ENCODE results near the gene HMOX1. TPM values are rescaled to one million over a fixed set of nuclear protein-coding genes. Genes with fewer than 3 reads are reported as not detected.

Gene HMOX1
- total and polyA plus RNA-seq, 2 donors (not counting 3 experiments of a cell fraction or from before 2014, with no cell fraction given): 41.1 to 69.1 TPM

- ChIA-PET CTCF (interaction anchor here (1.0 kb wide), 1 partner anchor 74 kb away, joined by 3 read pairs; no protein-coding TSS in a partner anchor), POLR2A (no interaction called here)
- H3K9me1 ChIP-seq (replicated peaks; ENCODE audit: control insufficient read depth, extremely low read depth, insufficient read depth, low read length): no peaks in the 10 kb centered on the region
- dilution Hi-C loops (cut with MboI; ENCODE audit: extremely low pct_ligation_motif_present, low sequenced_read_pairs): no loop called here
- H2AFZ ChIP-seq (ENCODE audit: low read depth, low read length): no peak overlapping the region
- no peak for FAIRE-seq
- H3K36me3 ChIP-seq (ENCODE audit: control insufficient read depth in 2 of 2, extremely low read depth in 1 of 2, insufficient read depth in 2 of 2, low read length in 2 of 2): peaks cover 7 to 26% of the 10 kb centered on the region in 2 experiments
- no peaks in the 10 kb centered on the region for H3K79me2 ChIP-seq (ENCODE audit: control insufficient read depth, insufficient read depth, low read length)
- TF ChIP-seq FOS (IDR thresholded peaks at IDR 0.05; ENCODE audit: borderline replicate concordance, insufficient read depth, low read length): no peak
- H3K9ac ChIP-seq (replicated peaks; ENCODE audit: extremely low read depth, insufficient read depth, low read length): no peak overlapping the region
- intact Hi-C loops (cut with micrococcal nuclease): no loop called here
- no peak for DNase-seq (ENCODE audit: low read depth, low spot score)
- no peak overlapping the region for H3K4me3 ChIP-seq (replicated peaks in 1 of 3; ENCODE audit: insufficient read depth in 1 of 3, low read depth in 1 of 3, low read length in 3 of 3)
- H3K27me3 ChIP-seq (ENCODE audit: control insufficient read depth in 2 of 2, insufficient read depth in 2 of 2, low read length in 2 of 2): no peaks in the 10 kb centered on the region
- no peaks in the 10 kb centered on the region for H3K4me1 ChIP-seq (ENCODE audit: control insufficient read depth, extremely low read depth, insufficient read depth, low read length)
- BruUV-seq (replicated peaks): no TSS peak
- no peak overlapping the region for H3K27ac ChIP-seq (ENCODE audit: insufficient read depth, low read depth, low read length)
- H3K9me3 ChIP-seq (replicated peaks; ENCODE audit: control insufficient read depth, insufficient read depth, low read length): no peaks in the 10 kb centered on the region
- no peaks in the 10 kb centered on the region for H4K20me1 ChIP-seq (replicated peaks; ENCODE audit: control insufficient read depth, extremely low read depth, insufficient read depth, low read length)
- H3K4me2 ChIP-seq (ENCODE audit: insufficient read depth, low read length): no peak overlapping the region
Observed at GRCh38 chr22:35424761-35425160, 43.9 kb downstream of the HMOX1 start.

- dilution Hi-C loops (cut with MboI; ENCODE audit: extremely low pct_ligation_motif_present, low sequenced_read_pairs) (no loop called here), intact Hi-C loops (cut with micrococcal nuclease) (no loop called here)
- Histone ChIP-seq H3K4me2 (ENCODE audit: insufficient read depth, low read length) (no peak overlapping the region), H3K27ac (ENCODE audit: insufficient read depth, low read depth, low read length) (no peak overlapping the region), H4K20me1 (replicated peaks; ENCODE audit: control insufficient read depth, extremely low read depth, insufficient read depth, low read length) (no peaks in the 10 kb centered on the region), H3K79me2 (ENCODE audit: control insufficient read depth, insufficient read depth, low read length) (no peaks in the 10 kb centered on the region), H3K9ac (replicated peaks; ENCODE audit: extremely low read depth, insufficient read depth, low read length) (no peak overlapping the region), H3K4me3 (replicated peaks in 1 of 3; ENCODE audit: insufficient read depth in 1 of 3, low read depth in 1 of 3, low read length in 3 of 3) (no peak overlapping the region), H3K4me1 (ENCODE audit: control insufficient read depth, extremely low read depth, insufficient read depth, low read length) (no peaks in the 10 kb centered on the region), H3K36me3 (ENCODE audit: control insufficient read depth in 2 of 2, extremely low read depth in 1 of 2, insufficient read depth in 2 of 2, low read length in 2 of 2) (peaks cover 7 to 23% of the 10 kb centered on the region in 2 experiments), H2AFZ (ENCODE audit: low read depth, low read length) (no peak overlapping the region), H3K27me3 (ENCODE audit: control insufficient read depth in 2 of 2, insufficient read depth in 2 of 2, low read length in 2 of 2) (no peaks in the 10 kb centered on the region), H3K9me1 (replicated peaks; ENCODE audit: control insufficient read depth, extremely low read depth, insufficient read depth, low read length) (no peaks in the 10 kb centered on the region), H3K9me3 (replicated peaks; ENCODE audit: control insufficient read depth, insufficient read depth, low read length) (no peaks in the 10 kb centered on the region)
- BruUV-seq (replicated peaks): no TSS peak
- POLR2A ChIA-PET: no interaction called here
- CTCF ChIA-PET: interaction anchor here (1.0 kb wide), 2 partner anchors 20 to 74 kb away, joined by 3 to 5 read pairs; no protein-coding TSS in a partner anchor
- TF ChIP-seq POLR2A (IDR thresholded peaks at IDR 0.05; ENCODE audit: low read depth, low read length): no peak
- TF ChIP-seq MYC (IDR thresholded peaks at IDR 0.05; ENCODE audit: low read depth, low read length): no peak
- TF ChIP-seq JUN (IDR thresholded peaks at IDR 0.05; ENCODE audit: borderline replicate concordance, insufficient read depth, insufficient read length, low read depth): no peak
- no peak for TF ChIP-seq FOS (IDR thresholded peaks at IDR 0.05; ENCODE audit: borderline replicate concordance, insufficient read depth, low read length)
- TF ChIP-seq MAX (IDR thresholded peaks at IDR 0.05; ENCODE audit: insufficient read depth, insufficient read length): no peak
- TF ChIP-seq POLR2AphosphoS5 (IDR thresholded peaks at IDR 0.05; ENCODE audit: insufficient read depth, low read depth, low read length): no peak
- no peak for TF ChIP-seq CTCF (IDR thresholded peaks at IDR 0.05; ENCODE audit: extremely low read depth in 1 of 2, insufficient read depth in 1 of 2, low read depth in 1 of 2, low read length in 2 of 2)
- no peak for TF ChIP-seq GATA2 (IDR thresholded peaks at IDR 0.05; ENCODE audit: insufficient read depth, insufficient read length, low read depth, low read length)
- no peak for TF ChIP-seq EZH2 (IDR thresholded peaks at IDR 0.05; ENCODE audit: borderline replicate concordance, low read depth, low read length, severe bottlenecking)
- DNase-seq (ENCODE audit: low read depth, low spot score): no peak
- FAIRE-seq: no peak
Observed at GRCh38 chr22:35425546-35425945, 44.6 kb downstream of the HMOX1 start.

All from endothelial cell of umbilical vein (primary cell).